ENCODE data around the gene GNAI3. TPM values are rescaled to one million over a fixed set of nuclear protein-coding genes. Genes with fewer than 3 reads are reported as not detected.

Gene GNAI3
- total and polyA plus RNA-seq, 2 of the 13 experiments (the other 11 are each of a cell fraction or from before 2014, with no cell fraction given), result 4.3 to 9.0 TPM

DNA sequence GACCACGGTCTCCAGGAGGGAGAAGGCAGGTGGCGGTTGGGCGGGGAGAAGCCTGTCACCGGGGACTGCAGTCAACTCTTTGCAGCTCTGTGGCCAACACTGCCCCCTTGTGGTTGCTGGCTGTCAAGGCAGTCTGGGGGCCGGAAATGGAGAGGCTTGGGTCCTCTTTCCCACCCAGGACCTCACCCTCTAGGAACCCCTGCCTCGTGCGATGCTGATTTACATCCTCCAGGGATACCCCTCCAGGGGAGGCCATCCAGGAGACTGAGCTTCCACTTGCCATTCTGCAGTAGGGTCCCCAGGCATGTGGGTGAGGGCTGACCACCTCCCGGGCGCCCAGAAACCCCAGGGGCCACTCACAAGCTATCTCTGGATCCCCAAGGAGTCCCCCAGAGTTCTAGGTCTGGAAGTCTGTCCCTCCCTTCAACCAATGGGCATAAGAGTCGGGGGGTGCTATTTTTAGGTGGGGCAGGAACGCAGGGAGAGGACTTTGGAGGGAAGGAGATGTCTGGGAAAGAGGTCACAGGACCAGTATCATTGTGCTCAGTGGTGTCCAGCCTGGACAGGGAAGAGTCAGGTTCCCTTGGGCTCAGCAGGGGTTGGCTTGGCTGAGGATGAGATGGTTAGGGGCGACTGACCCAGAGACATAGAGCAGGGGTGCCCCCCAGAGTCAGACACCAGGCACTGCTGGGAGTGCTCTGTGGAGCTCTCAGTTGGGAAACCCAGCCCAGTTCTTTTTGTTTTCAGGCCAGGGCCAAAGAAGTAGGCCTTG, 15.9 kb upstream of the GNAI3 start (continued):
- TF ChIP-seq, protein P1, sequence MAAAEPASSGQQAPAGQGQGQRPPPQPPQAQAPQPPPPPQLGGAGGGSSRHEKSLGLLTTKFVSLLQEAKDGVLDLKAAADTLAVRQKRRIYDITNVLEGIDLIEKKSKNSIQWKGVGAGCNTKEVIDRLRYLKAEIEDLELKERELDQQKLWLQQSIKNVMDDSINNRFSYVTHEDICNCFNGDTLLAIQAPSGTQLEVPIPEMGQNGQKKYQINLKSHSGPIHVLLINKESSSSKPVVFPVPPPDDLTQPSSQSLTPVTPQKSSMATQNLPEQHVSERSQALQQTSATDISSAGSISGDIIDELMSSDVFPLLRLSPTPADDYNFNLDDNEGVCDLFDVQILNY (CRISPR knock-in tag; conservative IDR thresholded peaks at IDR 0.05), result no peak
- TF ChIP-seq CEBPG (CRISPR knock-in tag; IDR thresholded peaks at IDR 0.05) (0 out of 2 replicates have a peak, but pooled peaks have one; percentile 5), MAZ (IDR thresholded peaks at IDR 0.05; ENCODE audit: borderline replicate concordance, low read depth, low read length) (peak; percentile 36; the same call in 1 of the 2 replicates), MAZ (CRISPR knock-in tag; IDR thresholded peaks at IDR 0.05; ENCODE audit: low read depth) (no peak; the same call in none of the 2 replicates), MZF1 (CRISPR knock-in tag; IDR thresholded peaks at IDR 0.05; ENCODE audit: borderline replicate concordance) (no peak), ZNF547 (CRISPR knock-in tag; IDR thresholded peaks at IDR 0.05) (0 out of 2 replicates have a peak, but pooled peaks have one; percentile 21), MEIS1 (CRISPR knock-in tag; IDR thresholded peaks at IDR 0.05; ENCODE audit: borderline replicate concordance) (peak; percentile 87; the same call in 1 of the 2 replicates), GATAD1 (CRISPR knock-in tag; IDR thresholded peaks at IDR 0.05) (0 out of 2 replicates have a peak, but pooled peaks have one; percentile 11), SALL1 (CRISPR knock-in tag; IDR thresholded peaks at IDR 0.05) (0 out of 2 replicates have a peak, but pooled peaks have one; percentile 9), RAD21 (CRISPR knock-in tag; IDR thresholded peaks at IDR 0.05) (peak; percentile 83), ZBTB38 (CRISPR knock-in tag; IDR thresholded peaks at IDR 0.05) (no peak; the same call in 1 of the 2 replicates), FOXA3 (CRISPR knock-in tag; IDR thresholded peaks at IDR 0.05) (no peak), STAT5B (CRISPR knock-in tag; IDR thresholded peaks at IDR 0.05) (no peak), SMC3 (IDR thresholded peaks at IDR 0.05; ENCODE audit: low read length) (peak; percentile 60), SP5 (CRISPR knock-in tag; IDR thresholded peaks at IDR 0.05; ENCODE audit: borderline replicate concordance, low read depth) (no peak)
- TF ChIP-seq, protein P2, sequence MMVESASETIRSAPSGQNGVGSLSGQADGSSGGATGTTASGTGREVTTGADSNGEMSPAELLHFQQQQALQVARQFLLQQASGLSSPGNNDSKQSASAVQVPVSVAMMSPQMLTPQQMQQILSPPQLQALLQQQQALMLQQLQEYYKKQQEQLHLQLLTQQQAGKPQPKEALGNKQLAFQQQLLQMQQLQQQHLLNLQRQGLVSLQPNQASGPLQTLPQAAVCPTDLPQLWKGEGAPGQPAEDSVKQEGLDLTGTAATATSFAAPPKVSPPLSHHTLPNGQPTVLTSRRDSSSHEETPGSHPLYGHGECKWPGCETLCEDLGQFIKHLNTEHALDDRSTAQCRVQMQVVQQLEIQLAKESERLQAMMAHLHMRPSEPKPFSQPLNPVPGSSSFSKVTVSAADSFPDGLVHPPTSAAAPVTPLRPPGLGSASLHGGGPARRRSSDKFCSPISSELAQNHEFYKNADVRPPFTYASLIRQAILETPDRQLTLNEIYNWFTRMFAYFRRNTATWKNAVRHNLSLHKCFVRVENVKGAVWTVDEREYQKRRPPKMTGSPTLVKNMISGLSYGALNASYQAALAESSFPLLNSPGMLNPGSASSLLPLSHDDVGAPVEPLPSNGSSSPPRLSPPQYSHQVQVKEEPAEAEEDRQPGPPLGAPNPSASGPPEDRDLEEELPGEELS (CRISPR knock-in tag; IDR thresholded peaks at IDR 0.05), result 0 out of 2 replicates have a peak, but pooled peaks have one; percentile 4
- TF ChIP-seq, protein P3, sequence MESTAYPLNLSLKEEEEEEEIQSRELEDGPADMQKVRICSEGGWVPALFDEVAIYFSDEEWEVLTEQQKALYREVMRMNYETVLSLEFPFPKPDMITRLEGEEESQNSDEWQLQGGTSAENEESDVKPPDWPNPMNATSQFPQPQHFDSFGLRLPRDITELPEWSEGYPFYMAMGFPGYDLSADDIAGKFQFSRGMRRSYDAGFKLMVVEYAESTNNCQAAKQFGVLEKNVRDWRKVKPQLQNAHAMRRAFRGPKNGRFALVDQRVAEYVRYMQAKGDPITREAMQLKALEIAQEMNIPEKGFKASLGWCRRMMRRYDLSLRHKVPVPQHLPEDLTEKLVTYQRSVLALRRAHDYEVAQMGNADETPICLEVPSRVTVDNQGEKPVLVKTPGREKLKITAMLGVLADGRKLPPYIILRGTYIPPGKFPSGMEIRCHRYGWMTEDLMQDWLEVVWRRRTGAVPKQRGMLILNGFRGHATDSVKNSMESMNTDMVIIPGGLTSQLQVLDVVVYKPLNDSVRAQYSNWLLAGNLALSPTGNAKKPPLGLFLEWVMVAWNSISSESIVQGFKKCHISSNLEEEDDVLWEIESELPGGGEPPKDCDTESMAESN (CRISPR knock-in tag; conservative IDR thresholded peaks at IDR 0.05), result no peak
- TF ChIP-seq, protein P4, sequence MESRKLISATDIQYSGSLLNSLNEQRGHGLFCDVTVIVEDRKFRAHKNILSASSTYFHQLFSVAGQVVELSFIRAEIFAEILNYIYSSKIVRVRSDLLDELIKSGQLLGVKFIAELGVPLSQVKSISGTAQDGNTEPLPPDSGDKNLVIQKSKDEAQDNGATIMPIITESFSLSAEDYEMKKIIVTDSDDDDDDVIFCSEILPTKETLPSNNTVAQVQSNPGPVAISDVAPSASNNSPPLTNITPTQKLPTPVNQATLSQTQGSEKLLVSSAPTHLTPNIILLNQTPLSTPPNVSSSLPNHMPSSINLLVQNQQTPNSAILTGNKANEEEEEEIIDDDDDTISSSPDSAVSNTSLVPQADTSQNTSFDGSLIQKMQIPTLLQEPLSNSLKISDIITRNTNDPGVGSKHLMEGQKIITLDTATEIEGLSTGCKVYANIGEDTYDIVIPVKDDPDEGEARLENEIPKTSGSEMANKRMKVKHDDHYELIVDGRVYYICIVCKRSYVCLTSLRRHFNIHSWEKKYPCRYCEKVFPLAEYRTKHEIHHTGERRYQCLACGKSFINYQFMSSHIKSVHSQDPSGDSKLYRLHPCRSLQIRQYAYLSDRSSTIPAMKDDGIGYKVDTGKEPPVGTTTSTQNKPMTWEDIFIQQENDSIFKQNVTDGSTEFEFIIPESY (CRISPR knock-in tag; IDR thresholded peaks at IDR 0.05), result 0 out of 2 replicates have a peak, but pooled peaks have one; percentile 32
- TF ChIP-seq, protein P5, sequence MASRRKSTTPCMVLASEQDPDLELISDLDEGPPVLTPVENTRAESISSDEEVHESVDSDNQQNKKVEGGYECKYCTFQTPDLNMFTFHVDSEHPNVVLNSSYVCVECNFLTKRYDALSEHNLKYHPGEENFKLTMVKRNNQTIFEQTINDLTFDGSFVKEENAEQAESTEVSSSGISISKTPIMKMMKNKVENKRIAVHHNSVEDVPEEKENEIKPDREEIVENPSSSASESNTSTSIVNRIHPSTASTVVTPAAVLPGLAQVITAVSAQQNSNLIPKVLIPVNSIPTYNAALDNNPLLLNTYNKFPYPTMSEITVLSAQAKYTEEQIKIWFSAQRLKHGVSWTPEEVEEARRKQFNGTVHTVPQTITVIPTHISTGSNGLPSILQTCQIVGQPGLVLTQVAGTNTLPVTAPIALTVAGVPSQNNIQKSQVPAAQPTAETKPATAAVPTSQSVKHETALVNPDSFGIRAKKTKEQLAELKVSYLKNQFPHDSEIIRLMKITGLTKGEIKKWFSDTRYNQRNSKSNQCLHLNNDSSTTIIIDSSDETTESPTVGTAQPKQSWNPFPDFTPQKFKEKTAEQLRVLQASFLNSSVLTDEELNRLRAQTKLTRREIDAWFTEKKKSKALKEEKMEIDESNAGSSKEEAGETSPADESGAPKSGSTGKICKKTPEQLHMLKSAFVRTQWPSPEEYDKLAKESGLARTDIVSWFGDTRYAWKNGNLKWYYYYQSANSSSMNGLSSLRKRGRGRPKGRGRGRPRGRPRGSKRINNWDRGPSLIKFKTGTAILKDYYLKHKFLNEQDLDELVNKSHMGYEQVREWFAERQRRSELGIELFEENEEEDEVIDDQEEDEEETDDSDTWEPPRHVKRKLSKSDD (CRISPR knock-in tag; IDR thresholded peaks at IDR 0.05; ENCODE audit: low read depth), result no peak
